WTC11 (cell line): ENCODE measurements around the gene SH3PXD2A. TPM values are rescaled to one million over a fixed set of nuclear protein-coding genes. Genes with fewer than 3 reads are reported as not detected.

Source experiments
- ATAC-seq: fragments of 200-7000 bp; cut with Tn5 transposase; 2 replicates; pipeline ENCODE4 v1.10.0; 2021; ENCODE audit warnings: mild to moderate bottlenecking, moderate library complexity
- CTCF ChIA-PET: fragments of 300-600 bp; sonication (Branson Sonifier 250); formaldehyde crosslinking; loops from one replicate; lab custom pipeline; 2021; ENCODE audit warnings: antibody characterized with exemption; lab: Charles Lee
- POLR2A ChIA-PET: fragments of 350-600 bp; sonication (Branson Sonifier 250); formaldehyde crosslinking; loops from one replicate; lab custom pipeline; 2021; ENCODE audit warnings: antibody characterized with exemption; lab: Charles Lee
- DNase-seq: peaks from one replicate; pipeline ENCODE4 v3.0.0; 2021; ENCODE audit warnings: low spot score
- H3K27ac Mint-ChIP-seq: 2 replicates; pipeline ENCODE4 v1.8.0; 2021; ENCODE audit warnings: mixed read lengths
- H3K27me3 Mint-ChIP-seq: 2 replicates; pipeline ENCODE4 v1.8.0; 2021; ENCODE audit warnings: low read depth, mild to moderate bottlenecking, moderate library complexity, mixed read lengths
- H3K36me3 Mint-ChIP-seq: 2 replicates; pipeline ENCODE4 v1.8.0; 2021; ENCODE audit warnings: mixed read lengths
- H3K4me1 Mint-ChIP-seq: 2 replicates; pipeline ENCODE4 v1.8.0; 2022; ENCODE audit warnings: mixed read lengths
- H3K4me3 Mint-ChIP-seq: 2 replicates; pipeline ENCODE4 v1.8.0; 2021; ENCODE audit warnings: mild to moderate bottlenecking, moderate library complexity, mixed read lengths
- H3K9me3 Mint-ChIP-seq: 2 replicates; pipeline ENCODE4 v1.8.0; 2021; ENCODE audit warnings: mixed read lengths
- AFF4 ChIP-seq: sonication (generic); formaldehyde crosslinking; IDR thresholded peaks from 2 replicates; pipeline ENCODE4 v1.8.1; 2023; ENCODE audit warnings: mild to moderate bottlenecking, missing genetic modification reagents, borderline replicate concordance
- ATF1 ChIP-seq: sonication (generic); formaldehyde crosslinking; IDR thresholded peaks from 2 replicates; pipeline ENCODE4 v1.8.1; 2023; ENCODE audit warnings: mild to moderate bottlenecking, moderate library complexity, missing genetic modification reagents
- CREM ChIP-seq: sonication (generic); formaldehyde crosslinking; IDR thresholded peaks from 2 replicates; pipeline ENCODE4 v1.8.1; 2022; ENCODE audit warnings: mild to moderate bottlenecking, missing genetic modification reagents, moderate library complexity
- E2F4 ChIP-seq: sonication (generic); formaldehyde crosslinking; IDR thresholded peaks from 2 replicates; pipeline ENCODE4 v1.8.1; 2022; ENCODE audit warnings: low read depth, mild to moderate bottlenecking, moderate library complexity, missing genetic modification reagents, borderline replicate concordance
- ESRRA ChIP-seq: sonication (generic); formaldehyde crosslinking; IDR thresholded peaks from 2 replicates; pipeline ENCODE4 v1.8.1; 2022; ENCODE audit warnings: mild to moderate bottlenecking, missing genetic modification reagents, borderline replicate concordance
- HMGA2 ChIP-seq: fragments of 250-450 bp; sonication (Bioruptor Pico); IDR thresholded peaks from 2 replicates; pipeline ENCODE4 v1.4.0; 2021; ENCODE audit warnings: mild to moderate bottlenecking, moderate library complexity
- JAZF1 ChIP-seq: fragments of 250-450 bp; sonication (Bioruptor Pico); IDR thresholded peaks from 2 replicates; pipeline ENCODE4 v1.9.0; 2021; ENCODE audit warnings: moderate library complexity, mild to moderate bottlenecking, inconsistent platforms
- PREB ChIP-seq: sonication (generic); formaldehyde crosslinking; IDR thresholded peaks from 2 replicates; pipeline ENCODE4 v1.8.1; 2022; ENCODE audit warnings: mild to moderate bottlenecking, missing genetic modification reagents, moderate library complexity, borderline replicate concordance
- SOX15 ChIP-seq: fragments of 250-450 bp; sonication (Bioruptor Pico); IDR thresholded peaks from 2 replicates; pipeline ENCODE4 v1.9.0; 2021; ENCODE audit warnings: mild to moderate bottlenecking
- TEAD1 ChIP-seq: sonication (generic); formaldehyde crosslinking; IDR thresholded peaks from 2 replicates; pipeline ENCODE4 v1.8.0; 2022; ENCODE audit warnings: mild to moderate bottlenecking, missing genetic modification reagents
- TP53 ChIP-seq: sonication (generic); formaldehyde crosslinking; IDR thresholded peaks from 2 replicates; pipeline ENCODE4 v1.8.1; 2023; ENCODE audit warnings: mild to moderate bottlenecking, missing genetic modification reagents
- ZBTB43 ChIP-seq: sonication (generic); formaldehyde crosslinking; IDR thresholded peaks from 2 replicates; pipeline ENCODE4 v1.8.1; 2023; ENCODE audit warnings: mild to moderate bottlenecking, missing genetic modification reagents
- ZNF121 ChIP-seq: sonication (generic); formaldehyde crosslinking; IDR thresholded peaks from 2 replicates; pipeline ENCODE4 v1.8.0; 2023; ENCODE audit warnings: missing genetic modification reagents
- ZNF232 ChIP-seq: sonication (generic); formaldehyde crosslinking; IDR thresholded peaks from 2 replicates; pipeline ENCODE4 v1.8.0; 2022; ENCODE audit warnings: mild to moderate bottlenecking, missing genetic modification reagents
- ZNF416 ChIP-seq: fragments of 250-450 bp; sonication (Bioruptor Pico); IDR thresholded peaks from 2 replicates; pipeline ENCODE4 v1.9.0; 2021; ENCODE audit warnings: mild to moderate bottlenecking, inconsistent platforms
- ZNF423 ChIP-seq: fragments of 250-450 bp; sonication (Bioruptor Pico); IDR thresholded peaks from 2 replicates; pipeline ENCODE4 v2.1.2; 2022; ENCODE audit warnings: mild to moderate bottlenecking, moderate library complexity
- ZSCAN18 ChIP-seq: fragments of 250-450 bp; sonication (Bioruptor Pico); IDR thresholded peaks from 2 replicates; pipeline ENCODE4 v2.1.2; 2022; ENCODE audit warnings: mild to moderate bottlenecking, moderate library complexity
- total RNA-seq: library from RNA; stranded (reverse); gene quantifications from 3 replicates; pipeline ENCODE4 v1.2.3, GENCODE V29; 2021

The SH3PXD2A gene
- total RNA-seq, 1 experiment from 2014 or later, result 15.7 TPM

- TF ChIP-seq ZSCAN18 (CRISPR knock-in tag) (no peak), PREB (no peak)
Measured at GRCh38 chr10:103547391-103547946, 307.9 kb downstream of the SH3PXD2A start (continued).

GRCh38 chr10:103546401-103546800, 309.0 kb downstream of the SH3PXD2A start:
- CTCF ChIA-PET, result interaction anchor here (0.6 to 5.1 kb wide), 6 partner anchors 19 to 340 kb away, joined by 3 to 26 read pairs (median 4); no protein-coding TSS in a partner anchor
- POLR2A ChIA-PET, result no interaction called here
- H3K27me3 Mint-ChIP-seq, result peaks cover 3% of the 10 kb centered on the region; the same call in 1 of the 2 replicates
- DNase-seq, result no peak
- no peak for TF ChIP-seq ZNF232
- H3K36me3 Mint-ChIP-seq, result no peaks in the 10 kb centered on the region
- no peak for ATAC-seq
- peaks cover 16% of the 10 kb centered on the region for H3K4me1 Mint-ChIP-seq
- H3K27ac Mint-ChIP-seq, result no peak overlapping the region
- H3K4me3 Mint-ChIP-seq, result no peak overlapping the region
- H3K9me3 Mint-ChIP-seq, result no peaks in the 10 kb centered on the region

- no peak for DNase-seq
- no peak for ATAC-seq
- Mint-ChIP-seq H3K9me3 (0 out of 2 replicates have a peak, but pooled peaks cover 4% of the 10 kb centered on the region), H3K4me1 (peaks cover 16% of the 10 kb centered on the region), H3K4me3 (no peak overlapping the region), H3K27me3 (peaks cover 3% of the 10 kb centered on the region; the same call in 1 of the 2 replicates), H3K36me3 (no peaks in the 10 kb centered on the region), H3K27ac (no peak overlapping the region)
- TF ChIP-seq AFF4 (CRISPR knock-in tag), result no peak
- no peak for TF ChIP-seq JAZF1 (CRISPR knock-in tag)
- no peak for TF ChIP-seq ZBTB43 (CRISPR knock-in tag)
- TF ChIP-seq ESRRA, result no peak
- no peak for TF ChIP-seq ZNF416
- ChIA-PET POLR2A (no interaction called here), CTCF (interaction anchor here (1.5 to 5.1 kb wide), 3 partner anchors 19 to 47 kb away, joined by 4 to 26 read pairs (median 6); no protein-coding TSS in a partner anchor)
Measured at GRCh38 chr10:103545771-103546281, 309.6 kb downstream of the SH3PXD2A start.

- CTCF ChIA-PET, result interaction anchor here (1.5 to 5.1 kb wide), 2 partner anchors 20 to 23 kb away, joined by 4 to 26 read pairs; no protein-coding TSS in a partner anchor
- no peaks in the 10 kb centered on the region for H3K36me3 Mint-ChIP-seq
Measured at GRCh38 chr10:103545366-103545765, 310.0 kb downstream of the SH3PXD2A start.

More at GRCh38 chr10:103545366-103545765, 310.0 kb downstream of the SH3PXD2A start:
- Mint-ChIP-seq H3K9me3 (0 out of 2 replicates have a peak, but pooled peaks cover 5% of the 10 kb centered on the region), H3K4me1 (peaks cover 16% of the 10 kb centered on the region), H3K4me3 (no peak overlapping the region), H3K27ac (no peak overlapping the region), H3K27me3 (peaks cover 3% of the 10 kb centered on the region; the same call in 1 of the 2 replicates)
- TF ChIP-seq E2F4, result no peak
- TF ChIP-seq TP53, result no peak
- TF ChIP-seq TEAD1 (CRISPR knock-in tag), result no peak
- no peak for TF ChIP-seq SOX15 (CRISPR knock-in tag)
- no peak for TF ChIP-seq ZNF423 (CRISPR knock-in tag)
- TF ChIP-seq CREM (CRISPR knock-in tag), result no peak
- no peak for TF ChIP-seq ZSCAN18 (CRISPR knock-in tag)
- no peak for TF ChIP-seq HMGA2 (CRISPR knock-in tag)
- no peak for TF ChIP-seq ATF1 (CRISPR knock-in tag)
- TF ChIP-seq ZNF121, result no peak
- POLR2A ChIA-PET, result no interaction called here
- no peak for ATAC-seq
- no peak for DNase-seq
